PC-9 (cell line): Measurements from ENCODE around the gene IKBKE. TPM values are rescaled to one million over a fixed set of nuclear protein-coding genes. Genes with fewer than 3 reads are reported as not detected.
A peak's percentile ranks its signal among the peaks of the same experiment; 100 is the strongest.

Experiments
- BruUV-seq: library from RNA; stranded (reverse); fragments of 400-500 nt; replicated peaks from 2 replicates; lab custom pipeline; 2021; lab: Mats Ljungman, UMichigan
- CTCF ChIA-PET: fragments of 300-600 bp; sonication (Branson Sonifier 250); formaldehyde crosslinking; loops from one replicate; lab custom pipeline; 2022; ENCODE audit warnings: antibody characterized with exemption; lab: Charles Lee
- POLR2A ChIA-PET: fragments of 300-600 bp; sonication (Branson Sonifier 250); formaldehyde crosslinking; loops from one replicate; lab custom pipeline; 2022; ENCODE audit warnings: antibody characterized with exemption; ENCODE audit not compliant: unreplicated experiment; lab: Charles Lee
- DNase-seq, 2 experiments: peaks; one replicate each; pipeline versions ENCODE4 v3.0.0 to v3.0.0-alpha.2; 2015 to 2022; ENCODE audit warnings: mixed read lengths in 1 of 2
- H2AFZ ChIP-seq: fragments of 200-600 bp; sonication (generic); 2 replicates; pipeline ENCODE4 v1.8.1; 2017; ENCODE audit warnings: antibody characterized with exemption
- H3F3A ChIP-seq: fragments of 200-600 bp; sonication (generic); 2 replicates; pipeline ENCODE4 v1.8.1; 2017; ENCODE audit warnings: antibody characterized with exemption, mild to moderate bottlenecking, low read depth; ENCODE audit not compliant: insufficient read depth
- H3K27ac ChIP-seq: fragments of 200-600 bp; sonication (generic); 2 replicates; pipeline ENCODE4 v1.6.1; 2016; ENCODE audit warnings: mixed run types
- H3K27me3 ChIP-seq: fragments of 200-600 bp; sonication (generic); 2 replicates; pipeline ENCODE4 v1.6.1; 2016; ENCODE audit warnings: low read depth, mixed run types; ENCODE audit not compliant: insufficient read depth
- H3K36me3 ChIP-seq: fragments of 200-600 bp; sonication (generic); 2 replicates; pipeline ENCODE4 v1.6.1; 2016; ENCODE audit warnings: low read depth, mixed run types
- H3K4me1 ChIP-seq: fragments of 200-600 bp; sonication (generic); replicated peaks from 2 replicates; pipeline ENCODE4 v1.6.1; 2016; ENCODE audit warnings: mixed run types; ENCODE audit not compliant: insufficient read depth
- H3K4me2 ChIP-seq: fragments of 200-600 bp; sonication (generic); 2 replicates; pipeline ENCODE4 v1.6.1; 2017; ENCODE audit warnings: mixed run types
- H3K4me3 ChIP-seq: fragments of 200-600 bp; sonication (generic); 2 replicates; pipeline ENCODE4 v1.6.1; 2016; ENCODE audit warnings: mixed run types
- H3K79me2 ChIP-seq: fragments of 200-600 bp; sonication (generic); 2 replicates; pipeline ENCODE4 v1.6.1; 2017; ENCODE audit warnings: low read depth, mixed run types
- H3K9me2 ChIP-seq: fragments of 200-600 bp; sonication (generic); 2 replicates; pipeline ENCODE4 v1.8.1; 2017; ENCODE audit warnings: mild to moderate bottlenecking; ENCODE audit not compliant: insufficient read depth
- H3K9me3 ChIP-seq: fragments of 200-600 bp; sonication (generic); 2 replicates; pipeline ENCODE4 v1.8.1; 2016; ENCODE audit warnings: low read depth; ENCODE audit not compliant: insufficient read depth
- H4K20me1 ChIP-seq: fragments of 200-600 bp; sonication (generic); 2 replicates; pipeline ENCODE4 v1.8.1; 2017; ENCODE audit not compliant: insufficient read depth
- EZH2 ChIP-seq: fragments of 200-600 bp; sonication (generic); IDR thresholded peaks from 2 replicates; pipeline ENCODE4 v1.8.0; 2017; ENCODE audit warnings: antibody characterized with exemption, low read depth
- intact Hi-C: fragments of 100-400 bp; cut with micrococcal nuclease; formaldehyde crosslinking; loops from one replicate; pipeline ENCODE4 v1.10.0; 2022; ENCODE audit not compliant: unreplicated experiment
- total RNA-seq: library from RNA; stranded (reverse); gene quantifications from 2 replicates; pipeline ENCODE4 v1.2.3, GENCODE V29; 2021
- TF ChIP-seq, protein P1 (sequence below): fragments of 200-600 bp; sonication (generic); conservative IDR thresholded peaks from 2 replicates; pipeline ENCODE4 v1.6.1; 2017; ENCODE audit warnings: mixed run types, antibody characterized with exemption, mild to moderate bottlenecking, moderate library complexity

The IKBKE gene
- total RNA-seq, 1 experiment from 2014 or later: 12.5 TPM

DNA sequence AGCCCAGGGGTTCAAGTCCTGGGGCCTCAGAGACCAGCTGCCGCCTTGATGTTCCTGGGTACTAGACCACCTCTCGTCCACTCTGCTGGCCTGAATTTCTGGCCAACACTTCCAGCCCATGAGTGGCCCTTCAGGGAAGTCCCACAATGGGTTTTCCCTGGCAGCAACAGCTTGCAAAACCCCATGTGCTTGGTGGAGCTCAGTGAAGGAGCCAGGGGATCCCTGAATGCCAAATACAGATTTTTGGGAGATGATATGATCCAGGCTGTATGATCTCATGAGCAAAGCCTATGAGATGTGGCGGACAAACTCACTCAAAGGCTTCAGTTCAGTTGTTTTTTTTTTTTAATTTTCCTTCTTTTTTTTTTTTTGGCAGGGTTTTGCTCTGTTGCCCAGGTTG, 27.5 kb downstream of the IKBKE start:
- Histone ChIP-seq H3K4me1 (peaks cover 31% of the 10 kb centered on the region), H3K79me2 (no peaks in the 10 kb centered on the region), H2AFZ (no peak overlapping the region), H3K4me2 (no peak overlapping the region), H3K36me3 (no peaks in the 10 kb centered on the region), H3K9me3 (no peaks in the 10 kb centered on the region), H3K4me3 (no peak overlapping the region), H3K27me3 (no peaks in the 10 kb centered on the region), H3F3A (peaks cover 12% of the 10 kb centered on the region), H3K27ac (no peak overlapping the region), H4K20me1 (no peaks in the 10 kb centered on the region), H3K9me2 (no peaks in the 10 kb centered on the region)
- ChIA-PET POLR2A (no interaction called here), CTCF (interaction anchor here (0.7 kb wide), 2 partner anchors 357 to 423 kb away, joined by 8 to 9 read pairs; no protein-coding TSS in a partner anchor)
- TF ChIP-seq, protein P1, sequence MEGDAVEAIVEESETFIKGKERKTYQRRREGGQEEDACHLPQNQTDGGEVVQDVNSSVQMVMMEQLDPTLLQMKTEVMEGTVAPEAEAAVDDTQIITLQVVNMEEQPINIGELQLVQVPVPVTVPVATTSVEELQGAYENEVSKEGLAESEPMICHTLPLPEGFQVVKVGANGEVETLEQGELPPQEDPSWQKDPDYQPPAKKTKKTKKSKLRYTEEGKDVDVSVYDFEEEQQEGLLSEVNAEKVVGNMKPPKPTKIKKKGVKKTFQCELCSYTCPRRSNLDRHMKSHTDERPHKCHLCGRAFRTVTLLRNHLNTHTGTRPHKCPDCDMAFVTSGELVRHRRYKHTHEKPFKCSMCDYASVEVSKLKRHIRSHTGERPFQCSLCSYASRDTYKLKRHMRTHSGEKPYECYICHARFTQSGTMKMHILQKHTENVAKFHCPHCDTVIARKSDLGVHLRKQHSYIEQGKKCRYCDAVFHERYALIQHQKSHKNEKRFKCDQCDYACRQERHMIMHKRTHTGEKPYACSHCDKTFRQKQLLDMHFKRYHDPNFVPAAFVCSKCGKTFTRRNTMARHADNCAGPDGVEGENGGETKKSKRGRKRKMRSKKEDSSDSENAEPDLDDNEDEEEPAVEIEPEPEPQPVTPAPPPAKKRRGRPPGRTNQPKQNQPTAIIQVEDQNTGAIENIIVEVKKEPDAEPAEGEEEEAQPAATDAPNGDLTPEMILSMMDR: no peak
- TF ChIP-seq EZH2: no peak
- intact Hi-C loops: no loop called here
- no peak for DNase-seq
- BruUV-seq: no TSS peak

DNA sequence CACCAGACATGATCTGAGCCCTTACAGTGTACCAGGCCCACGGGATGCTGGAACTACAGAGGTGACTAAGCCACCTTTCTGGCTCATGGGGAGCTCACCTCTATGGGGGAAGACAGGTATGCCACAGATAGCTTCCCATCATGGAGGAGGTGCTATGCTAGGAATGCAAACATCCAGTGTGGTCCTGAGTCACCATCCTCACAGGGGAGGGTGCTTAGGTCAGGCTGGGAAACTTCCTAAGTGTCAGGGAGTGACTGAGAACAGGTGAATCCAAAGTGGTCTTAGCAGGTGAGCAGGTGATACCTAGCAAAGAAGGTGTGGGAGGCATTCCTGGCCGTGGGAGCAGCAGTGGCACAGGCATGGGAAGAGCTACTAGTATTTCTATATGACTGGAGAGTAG, 28.4 kb downstream of the IKBKE start:
- peaks cover 18% of the 10 kb centered on the region for H3F3A ChIP-seq
- TF ChIP-seq, protein P1: no peak
- TF ChIP-seq EZH2: no peak
- ChIA-PET CTCF (interaction anchor here (0.6 to 0.7 kb wide), 3 partner anchors 114 to 879 kb away, joined by 3 to 8 read pairs (median 3); partner anchors contain the start of gene EIF2D), POLR2A (interaction anchor here (0.5 to 0.7 kb wide), 2 partner anchors 14 to 114 kb away, joined by 3 to 5 read pairs; no protein-coding TSS in a partner anchor)
- no TSS peak for BruUV-seq
- no peak overlapping the region for H2AFZ ChIP-seq
- H3K27me3 ChIP-seq: no peaks in the 10 kb centered on the region
- no peaks in the 10 kb centered on the region for H3K9me2 ChIP-seq
- H3K4me1 ChIP-seq: peaks cover 40% of the 10 kb centered on the region
- no peaks in the 10 kb centered on the region for H4K20me1 ChIP-seq
- H3K27ac ChIP-seq: peak overlapping the region; percentile 43; the same call in 1 of the 2 replicates
- H3K4me2 ChIP-seq: 0 out of 2 replicates have a peak overlapping the region, but pooled peaks have one; percentile 1
- no peaks in the 10 kb centered on the region for H3K36me3 ChIP-seq
- H3K9me3 ChIP-seq: no peaks in the 10 kb centered on the region
- H3K79me2 ChIP-seq: no peaks in the 10 kb centered on the region
- peak; percentile 64 to 92 for DNase-seq
- no peak overlapping the region for H3K4me3 ChIP-seq
- intact Hi-C loops: no loop called here

DNA sequence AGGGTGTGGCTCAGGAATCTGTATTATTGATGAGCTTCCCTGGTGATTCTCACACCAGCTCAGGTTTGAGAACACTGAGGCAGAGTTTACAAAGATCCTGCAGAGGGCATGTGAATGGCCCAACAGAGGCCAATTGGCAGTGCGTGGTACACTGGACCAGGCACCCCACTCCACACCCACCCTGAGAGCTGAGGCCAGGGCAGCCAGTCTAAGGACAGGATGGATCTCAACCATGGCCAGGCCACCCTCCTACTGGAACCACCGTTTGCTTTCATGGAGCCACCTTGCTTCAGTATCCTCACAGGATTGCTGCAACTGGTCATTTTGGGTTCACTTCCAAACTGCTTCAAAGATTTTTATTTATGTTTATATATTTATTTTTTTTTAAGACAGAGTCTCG, 29.8 kb downstream of the IKBKE start:
- Histone ChIP-seq H3F3A (peaks cover 28% of the 10 kb centered on the region), H3K36me3 (no peaks in the 10 kb centered on the region), H3K27ac (no peak overlapping the region), H4K20me1 (no peaks in the 10 kb centered on the region), H3K4me2 (no peak overlapping the region), H3K27me3 (no peaks in the 10 kb centered on the region), H3K79me2 (no peaks in the 10 kb centered on the region), H3K9me2 (no peaks in the 10 kb centered on the region), H3K4me3 (no peak overlapping the region), H2AFZ (no peak overlapping the region), H3K4me1 (peaks cover 52% of the 10 kb centered on the region), H3K9me3 (no peaks in the 10 kb centered on the region)
- ChIA-PET POLR2A (no interaction called here), CTCF (no interaction called here)
- BruUV-seq: no TSS peak
- intact Hi-C loops: no loop called here
- TF ChIP-seq EZH2: no peak
- no peak for DNase-seq
